NCI-H446 treated with DMSO at 0.1 percent for 48 hours (cell line): ENCODE results near the gene NR2C2AP.
"Not testable (repeated sequence)": the region's sequence is repeated elsewhere in the genome, so short reads cannot be mapped to it uniquely, and the experiment has no call there.

Experiments
- DNase-seq: peaks from one replicate; lab custom pipeline; 2025; lab: John Stamatoyannopoulos, UW

NR2C2AP gene

GRCh38 chr19:19181488-19181998, 21.7 kb downstream of the NR2C2AP start:
- no peak for DNase-seq

DNA sequence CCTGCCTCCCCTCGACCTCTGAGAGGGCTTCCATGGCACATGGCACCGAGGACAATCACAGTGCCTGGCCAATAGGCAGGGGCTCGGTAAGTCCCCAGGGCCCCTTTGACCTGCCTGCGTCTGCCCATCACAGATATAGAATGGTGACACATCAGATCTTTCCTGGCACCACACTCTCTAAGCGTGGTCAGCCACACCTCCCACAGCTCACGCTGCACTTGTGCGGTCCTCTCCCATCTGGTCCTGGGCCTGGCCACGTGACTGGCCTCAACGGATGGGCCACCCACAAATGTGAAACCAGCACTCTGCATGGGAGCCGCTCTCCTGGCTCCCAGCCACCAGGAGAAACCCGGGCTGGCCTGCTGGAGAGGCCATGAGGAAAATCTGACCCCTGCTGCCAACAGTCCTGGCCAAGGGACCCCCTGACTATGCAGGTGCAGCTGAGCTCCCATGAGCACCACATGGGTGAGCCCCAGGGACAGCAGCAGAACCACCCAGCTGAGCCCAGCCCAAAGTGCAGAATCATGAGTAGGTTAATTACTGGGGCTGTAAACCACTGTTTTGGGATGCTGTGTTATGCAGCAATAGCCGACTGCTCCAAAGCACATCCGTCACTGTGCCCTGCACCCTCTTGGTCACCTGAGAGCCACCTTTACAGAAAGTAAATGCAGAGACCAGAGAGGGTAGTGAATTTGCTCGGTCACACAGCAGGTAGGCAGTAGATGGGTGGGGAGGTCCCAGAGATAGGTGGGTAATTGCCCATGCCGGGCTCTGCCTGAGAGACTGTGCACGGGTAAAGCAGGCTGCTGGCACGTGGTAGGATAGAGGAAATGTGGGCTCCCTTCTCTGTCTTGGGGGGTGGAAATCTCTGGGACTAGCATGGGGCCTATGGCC, 23.4 kb downstream of the NR2C2AP start:
- no peak for DNase-seq

GRCh38 chr19:19176950-19177349, 26.3 kb downstream of the NR2C2AP start:
- no peak for DNase-seq

- DNase-seq = not testable (repeated sequence)
Measured at GRCh38 chr19:19173243-19173642, 30.0 kb downstream of the NR2C2AP start.

DNA sequence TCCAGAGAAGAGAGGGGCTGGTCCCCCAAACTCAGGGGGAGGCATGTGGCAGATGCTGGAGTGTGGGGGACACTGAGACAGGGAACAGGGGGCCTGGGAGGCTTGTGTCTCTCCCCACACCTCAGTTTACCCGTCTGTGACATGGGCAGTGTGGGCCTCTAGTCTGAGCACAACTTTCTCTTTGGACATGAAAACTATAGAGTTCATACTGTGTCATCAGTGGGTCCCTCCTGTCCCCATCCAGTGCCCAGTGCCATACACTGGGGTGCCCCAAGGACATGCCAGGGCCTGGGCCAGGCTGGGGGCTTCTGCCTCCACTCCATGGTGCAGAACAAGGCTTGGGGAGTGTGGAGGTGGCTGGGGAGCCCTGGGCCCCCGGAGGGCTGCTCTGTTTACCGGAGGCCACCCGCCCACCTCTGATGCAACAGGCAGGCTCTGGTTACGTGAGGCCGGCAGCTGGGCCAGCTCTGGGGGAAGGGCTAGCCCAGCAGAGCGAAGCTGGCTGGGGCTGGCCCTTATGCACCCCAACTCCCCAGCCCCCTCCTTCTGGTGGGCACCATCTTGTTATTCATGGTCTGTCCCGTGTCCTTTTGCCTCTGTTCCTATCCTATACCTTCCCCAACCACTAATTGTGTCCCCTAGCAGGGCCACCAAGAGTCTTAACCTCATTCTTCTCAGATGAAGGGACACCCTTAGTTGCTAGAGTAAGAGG, 31.2 kb downstream of the NR2C2AP start:
- no peak for DNase-seq

GRCh38 chr19:19170873-19171672, 32.1 kb downstream of the NR2C2AP start:
- DNase-seq = no peak

- DNase-seq = peak; percentile 18
Measured at GRCh38 chr19:19170053-19170872, 33.0 kb downstream of the NR2C2AP start, which contains the start of gene MEF2B. TSS of gene MEF2B (minus strand) at chr19:19170263. CDS start at chr19:19150735, 19,528 bp downstream.

- no peak for DNase-seq
Measured at GRCh38 chr19:19169236-19170052, 33.8 kb downstream of the NR2C2AP start.

DNA sequence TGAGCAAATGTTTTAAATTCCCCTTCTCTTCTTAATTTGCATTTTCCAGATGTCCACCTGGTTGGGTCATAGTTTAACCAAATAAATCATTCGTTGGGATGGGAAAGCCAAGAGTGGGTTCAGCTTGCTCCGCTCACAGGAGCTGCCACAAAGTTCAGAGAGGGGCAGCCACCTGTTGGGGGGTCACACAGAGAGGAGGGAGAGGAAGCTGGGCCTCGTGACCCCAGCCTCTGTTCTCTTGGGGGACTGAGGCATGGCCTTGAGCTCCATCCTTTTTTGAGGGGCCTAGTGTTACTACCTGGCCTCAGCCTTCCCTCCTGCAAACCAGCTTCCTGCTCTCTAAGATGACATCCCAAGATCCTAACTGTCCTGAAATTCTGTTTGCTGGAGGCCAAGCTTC, 35.6 kb downstream of the NR2C2AP start:
- no peak for DNase-seq

- DNase-seq = no peak
Measured at GRCh38 chr19:19165396-19165795, 37.8 kb downstream of the NR2C2AP start.

GRCh38 chr19:19162495-19162894, 40.7 kb downstream of the NR2C2AP start:
- DNase-seq = no peak

DNA sequence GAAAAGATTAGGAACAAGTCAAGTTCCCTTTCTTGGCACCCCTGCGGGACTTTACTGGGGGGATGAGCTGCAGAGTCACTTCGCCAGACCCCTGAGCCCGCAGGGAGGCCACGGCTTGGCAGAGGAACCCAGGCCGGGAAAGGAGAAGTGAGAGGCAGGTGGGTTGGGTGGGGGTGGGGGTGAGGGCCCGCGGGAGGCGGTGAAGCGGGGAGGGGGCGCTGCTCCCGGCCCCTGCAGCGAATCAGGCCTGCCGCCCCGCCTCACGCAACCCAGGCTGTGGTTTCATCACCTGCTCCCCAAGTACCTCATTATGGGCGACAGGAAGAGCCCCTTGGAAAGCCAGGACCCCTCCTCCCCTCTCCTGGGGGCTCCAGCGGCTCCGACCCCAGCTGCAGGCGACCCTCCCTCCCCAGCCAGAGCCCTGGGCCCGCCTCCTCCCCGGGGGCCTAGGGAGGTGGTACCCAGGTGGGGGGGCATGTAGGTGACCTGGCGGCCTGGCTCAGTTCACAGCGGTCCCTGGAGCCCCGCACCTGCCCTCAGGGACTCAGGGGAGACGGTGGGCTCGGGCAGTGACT, 42.7 kb downstream of the NR2C2AP start:
- no peak for DNase-seq

GRCh38 chr19:19159534-19159933, 43.7 kb downstream of the NR2C2AP start:
- no peak for DNase-seq

DNA sequence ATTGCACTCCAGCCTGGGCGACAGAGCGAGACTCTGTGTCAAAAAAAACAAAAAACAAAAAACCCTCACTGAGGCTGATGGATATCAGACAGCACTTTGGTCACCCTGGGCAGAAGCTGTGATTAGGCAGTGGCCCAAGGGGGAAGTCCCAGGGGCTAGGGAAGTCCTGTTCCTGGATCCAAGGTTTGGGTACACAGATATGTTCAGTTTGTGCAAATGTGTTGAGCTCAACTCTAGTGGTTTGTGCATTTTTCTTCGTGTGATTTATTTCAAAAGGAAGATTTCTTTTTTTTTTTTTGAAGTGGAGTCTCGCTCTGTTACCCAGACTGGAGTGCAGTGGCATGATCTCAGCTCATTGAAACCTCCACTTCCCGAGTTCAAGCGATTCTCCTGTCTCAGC, 45.4 kb downstream of the NR2C2AP start:
- no peak for DNase-seq

GRCh38 chr19:19155495-19156219, 47.6 kb downstream of the NR2C2AP start:
- no peak for DNase-seq

DNA sequence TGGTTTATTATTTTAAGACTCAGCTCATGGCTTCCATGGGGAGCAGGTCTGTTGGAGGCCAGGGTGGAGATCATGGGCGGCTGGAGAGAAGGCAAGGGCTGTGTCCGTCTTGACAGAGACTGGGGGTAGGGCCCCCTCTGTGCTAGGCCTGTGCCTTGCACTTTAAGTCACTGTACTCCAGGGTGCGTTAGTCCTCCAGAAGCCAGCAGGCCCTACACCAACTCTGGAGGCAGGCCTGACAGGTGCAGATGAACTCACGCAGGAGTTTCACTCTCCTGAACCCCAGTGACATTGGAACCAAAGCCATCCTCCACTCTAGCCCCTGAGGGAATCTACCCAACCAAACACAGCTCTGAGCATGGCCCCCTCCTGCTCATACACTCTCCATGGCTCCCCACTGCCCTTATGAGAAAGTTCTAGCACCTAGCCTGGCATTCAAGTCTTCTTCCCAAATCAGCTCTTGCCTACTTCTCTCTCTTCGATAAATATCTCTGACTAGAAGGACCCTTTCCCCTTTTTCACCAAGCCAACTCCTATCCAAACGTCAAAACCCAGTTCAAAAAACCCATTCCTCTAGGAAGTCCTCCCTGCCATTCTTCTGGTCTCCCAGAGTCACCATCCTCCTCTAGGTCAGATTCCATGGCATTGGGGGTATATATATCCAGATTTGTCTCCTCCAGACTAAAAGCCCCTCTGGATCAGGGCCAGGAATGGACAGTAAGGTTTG, 48.3 kb downstream of the NR2C2AP start:
- DNase-seq = no peak

DNA sequence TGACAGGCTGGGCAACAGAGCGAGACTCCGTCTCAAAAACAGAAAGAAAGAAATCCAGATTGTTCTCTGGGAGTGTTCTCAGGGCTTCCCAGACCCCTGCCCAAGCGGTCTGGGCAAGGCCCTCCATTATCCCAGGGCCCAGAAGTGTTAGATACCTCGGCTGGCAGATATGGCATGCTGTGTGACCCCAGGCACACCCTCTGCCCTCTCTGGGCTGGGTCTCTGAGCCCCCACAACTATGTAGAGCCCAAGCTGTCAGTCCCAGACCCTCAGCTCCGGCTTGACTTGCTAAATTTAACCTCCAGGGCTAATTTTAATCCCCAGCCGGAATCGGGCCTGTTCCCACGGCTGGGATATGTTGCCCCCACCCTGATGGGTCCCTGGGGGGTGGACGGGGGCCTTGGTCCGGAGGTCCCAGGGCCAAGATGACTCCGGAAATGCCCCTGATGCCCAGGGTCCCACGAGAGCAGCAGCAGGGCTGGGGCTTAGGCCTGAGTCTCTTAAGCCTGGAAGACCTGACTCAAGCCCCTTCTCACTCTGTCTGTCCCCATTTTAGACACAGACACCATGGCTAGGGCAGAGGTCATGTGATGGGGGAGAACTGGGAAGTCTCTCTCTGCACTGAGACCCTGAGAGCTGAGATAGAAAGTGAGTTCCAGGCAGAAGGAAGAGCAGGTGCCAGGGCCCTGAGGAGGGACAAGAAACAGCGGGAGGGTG, 50.4 kb downstream of the NR2C2AP start:
- no peak for DNase-seq

GRCh38 chr19:19151418-19151817, 51.8 kb downstream of the NR2C2AP start:
- DNase-seq = no peak
